GM23338 (cell line): ENCODE measurements around the gene GALNT1.

Source experiments
- CTCF ChIP-seq, 2 experiments: fragments of 200-600 bp in 1 of 2; sonication (generic) in 1 of 2; conservative IDR thresholded peaks; 2 replicates each; pipeline versions ENCODE4 v1.5.1 to v1.6.1; 2016 to 2017; ENCODE audit warnings: antibody characterized with exemption in 2 of 2, low read depth in 2 of 2, mild to moderate bottlenecking in 2 of 2, moderate library complexity in 1 of 2
- EZH2 ChIP-seq: fragments of 200-600 bp; sonication (generic); IDR thresholded peaks from one replicate; pipeline ENCODE4 v1.8.0; 2017; ENCODE audit warnings: antibody characterized with exemption, mild to moderate bottlenecking, low read depth; ENCODE audit not compliant: unreplicated experiment
- EZH2phosphoT487 ChIP-seq: fragments of 200-600 bp; sonication (generic); IDR thresholded peaks from one replicate; pipeline ENCODE4 v1.8.1; 2018; ENCODE audit warnings: antibody characterized with exemption; ENCODE audit not compliant: unreplicated experiment
- JUNB ChIP-seq: IDR thresholded peaks from one replicate; pipeline ENCODE4 v1.6.1; 2016; ENCODE audit warnings: antibody characterized with exemption; ENCODE audit not compliant: unreplicated experiment
- POLR2AphosphoS5 ChIP-seq: IDR thresholded peaks from 2 replicates; pipeline ENCODE4 v1.6.1; 2016; ENCODE audit warnings: antibody characterized with exemption, low read depth
- REST ChIP-seq: IDR thresholded peaks from one replicate; pipeline ENCODE4 v1.6.1; 2018; ENCODE audit warnings: antibody characterized with exemption; ENCODE audit not compliant: unreplicated experiment

GRCh38 chr18:35535297-35535696, 46.2 kb upstream of the GALNT1 start:
- TF ChIP-seq EZH2phosphoT487 (no peak), EZH2 (no peak), CTCF (conservative IDR thresholded peaks at IDR 0.05; ENCODE audit: low read depth in 2 of 2) (no peak), POLR2AphosphoS5 (no peak), REST (no peak), JUNB (no peak)
